ENCODE results near the gene NKX2-1.
"Not testable (repeated sequence)": the region's sequence is repeated elsewhere in the genome, so short reads cannot be mapped to it uniquely, and the experiment has no call there.

NKX2-1 gene

DNA sequence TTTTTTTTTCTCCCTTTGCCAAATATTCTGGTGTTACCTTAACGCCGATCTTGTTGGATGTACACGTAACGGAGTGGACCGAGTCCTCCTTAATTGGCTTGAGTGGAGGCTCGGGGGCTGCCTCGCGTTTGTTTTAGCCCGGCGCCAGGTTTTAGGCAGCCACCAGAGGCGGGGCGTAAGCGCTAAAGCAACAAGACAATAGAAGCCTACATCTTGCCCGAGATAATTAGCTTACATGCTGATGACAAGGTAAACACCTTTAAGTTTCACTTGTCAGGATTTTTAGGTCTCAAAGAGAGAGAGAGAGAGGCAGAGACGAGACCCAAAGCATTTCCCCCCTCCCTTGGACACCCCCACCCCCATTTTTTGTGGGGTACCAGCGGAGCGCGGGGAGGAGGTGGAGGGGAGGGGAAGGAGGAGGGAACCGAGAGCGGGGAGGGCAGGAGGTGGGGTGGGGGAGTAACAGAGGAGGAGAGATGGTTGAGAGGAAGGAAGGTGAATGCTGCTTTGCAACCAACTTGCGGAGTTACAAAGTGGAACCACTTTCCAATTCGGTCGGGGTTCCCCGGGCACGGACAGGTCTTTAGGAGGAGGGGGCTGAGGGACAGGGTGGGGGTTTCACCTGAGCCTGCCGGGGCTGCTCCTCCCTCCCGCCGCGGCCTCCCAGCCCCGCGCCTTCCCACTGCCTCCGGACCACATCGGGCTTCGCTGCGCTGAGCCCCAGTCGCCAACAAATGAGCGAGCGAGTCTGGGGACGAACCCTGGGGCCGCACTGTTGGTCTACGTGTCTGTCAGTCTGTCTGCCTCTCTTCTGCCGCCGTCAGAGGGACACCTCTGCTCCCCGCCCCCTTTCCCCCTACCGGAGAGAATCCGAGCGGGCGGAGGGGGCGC, at the start of gene NKX2-1:
Gene NKX2-1 (minus strand): TSS at position 802 of the 891 bp plus-strand sequence. CDS start 103 bp downstream, at position 699.
- DNase-seq: no peak

DNA sequence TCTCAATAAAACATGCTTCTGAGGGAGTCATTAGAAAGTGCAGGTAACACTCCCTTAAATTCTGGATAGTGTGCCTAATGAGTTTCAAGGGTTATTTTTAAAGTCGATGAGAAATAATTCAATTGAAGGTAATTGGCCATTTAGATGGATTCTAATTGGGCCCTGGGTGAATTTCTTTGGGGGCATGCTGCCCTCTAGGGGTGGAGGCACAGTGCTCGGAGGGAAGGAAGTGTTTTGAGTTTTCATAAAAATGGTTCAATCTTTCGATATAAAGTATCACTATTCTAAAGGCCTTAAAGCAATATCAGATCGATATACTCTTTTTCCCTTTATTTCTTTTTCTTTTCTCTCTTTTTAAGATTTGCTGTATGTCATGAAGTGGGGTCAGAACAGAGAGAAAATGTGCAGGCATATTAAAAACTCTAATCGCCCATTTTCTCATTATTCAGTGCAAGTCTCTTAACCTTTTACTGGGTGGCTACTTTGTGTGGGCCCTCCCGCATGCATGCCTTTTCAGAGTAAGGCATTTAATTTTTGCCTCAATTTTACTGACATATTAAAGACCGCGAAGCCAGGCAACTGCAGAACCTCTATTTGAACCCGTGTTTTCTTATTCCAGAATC, 36.9 kb upstream of the NKX2-1 start:
- no peak for DNase-seq

DNA sequence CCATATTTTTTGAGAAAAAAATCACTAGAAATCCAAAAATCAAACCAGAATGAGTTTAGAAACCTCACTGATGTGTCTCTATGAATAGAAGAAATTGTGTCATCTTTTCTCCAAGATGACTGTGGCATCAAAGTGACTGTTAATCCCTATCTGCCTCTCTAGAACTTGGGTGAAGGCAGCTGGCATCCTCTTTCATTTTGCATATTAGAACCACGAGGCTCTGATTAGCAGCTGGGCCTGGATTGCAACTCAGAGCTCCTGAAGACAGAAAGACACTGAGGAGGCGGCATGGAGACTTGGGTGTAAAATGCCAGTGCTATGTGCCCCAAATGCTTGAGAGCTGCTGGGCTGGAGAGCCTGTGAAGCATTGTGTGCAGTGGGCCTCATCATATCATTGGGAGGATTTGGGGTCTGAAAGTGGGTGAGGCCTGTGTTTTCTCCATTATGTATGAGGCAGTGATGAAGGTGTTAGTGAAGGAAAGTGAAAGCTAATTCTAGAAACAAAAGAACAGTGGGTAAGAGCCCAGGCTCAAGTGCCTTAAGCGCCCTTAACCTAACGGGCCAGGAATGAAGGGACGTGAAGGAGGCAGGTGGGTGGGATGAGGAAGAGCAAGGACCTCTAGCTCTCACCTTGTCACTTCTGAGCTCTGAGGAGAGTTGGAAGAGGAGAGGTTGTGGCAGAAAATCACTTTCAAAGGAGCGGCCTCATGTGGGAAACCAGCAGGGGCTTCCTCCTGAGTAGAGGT, 36.1 kb upstream of the NKX2-1 start:
- no peak for DNase-seq

DNA sequence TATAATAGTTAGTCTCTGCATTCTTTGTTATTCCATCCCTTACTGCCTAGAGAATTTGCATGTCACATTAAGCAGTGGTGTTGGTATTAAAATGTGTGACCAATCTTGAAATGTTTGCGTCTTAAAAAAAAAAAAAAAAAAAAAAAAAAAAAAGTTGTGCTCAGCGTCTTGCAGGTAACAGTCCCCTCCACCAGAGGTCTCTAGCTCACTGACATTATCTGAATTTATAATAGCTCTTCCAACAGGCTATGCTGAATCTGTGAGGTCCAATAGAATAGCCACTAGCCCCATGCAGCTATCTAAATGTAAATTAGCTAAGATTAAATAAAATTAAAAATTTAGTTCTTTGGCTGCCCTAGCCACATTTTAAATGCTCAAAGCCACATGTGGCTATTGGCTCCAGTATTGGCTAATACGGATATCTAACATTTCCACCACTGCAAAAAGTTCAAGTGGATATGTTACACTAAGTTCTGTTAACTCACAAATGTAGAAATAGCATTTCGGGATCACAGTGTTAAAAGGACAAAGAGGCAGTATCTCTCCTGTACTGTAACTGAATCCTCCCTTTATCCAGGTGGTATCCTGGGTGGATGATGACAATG, 33.7 kb upstream of the NKX2-1 start:
- DNase-seq: no peak

DNA sequence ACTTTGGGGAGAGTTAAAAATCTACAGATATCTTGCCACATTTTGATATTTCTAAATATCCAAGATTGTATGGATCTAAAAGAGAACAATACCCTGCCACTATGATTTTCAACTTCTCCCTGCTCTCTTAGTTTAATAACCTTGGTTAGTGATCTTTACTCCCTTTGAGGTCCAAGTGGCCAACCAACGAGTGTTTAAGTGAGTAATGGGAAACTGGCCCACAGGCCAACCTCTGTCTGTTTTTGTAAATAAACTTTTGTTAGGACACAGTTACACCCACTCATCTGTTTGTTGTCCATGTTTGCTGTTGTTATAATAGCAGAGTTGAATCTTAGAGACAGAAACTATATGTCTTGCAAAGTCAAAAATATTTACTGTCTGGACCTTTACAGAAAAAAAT, 30.9 kb upstream of the NKX2-1 start:
- no peak for DNase-seq

DNA sequence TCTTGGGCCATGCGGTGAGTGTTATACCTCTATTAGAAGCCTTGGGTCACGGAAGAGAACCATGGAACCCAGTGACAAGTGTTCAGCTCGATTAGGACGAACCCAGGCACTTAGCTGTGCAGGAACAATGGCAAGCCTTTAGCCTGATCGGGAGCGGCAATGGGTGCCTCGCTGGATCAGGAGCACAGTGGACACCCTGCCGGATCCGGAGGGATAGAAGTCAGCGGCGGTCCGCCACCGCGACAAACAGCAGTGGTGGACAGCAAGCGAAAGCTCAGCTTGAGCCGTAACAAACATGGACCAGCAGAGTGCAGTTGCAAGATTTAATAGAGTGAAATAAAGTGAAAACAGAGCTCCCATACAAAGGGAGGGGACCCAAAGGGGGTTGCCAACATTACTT, 24.2 kb upstream of the NKX2-1 start:
- not testable (repeated sequence) for DNase-seq

DNA sequence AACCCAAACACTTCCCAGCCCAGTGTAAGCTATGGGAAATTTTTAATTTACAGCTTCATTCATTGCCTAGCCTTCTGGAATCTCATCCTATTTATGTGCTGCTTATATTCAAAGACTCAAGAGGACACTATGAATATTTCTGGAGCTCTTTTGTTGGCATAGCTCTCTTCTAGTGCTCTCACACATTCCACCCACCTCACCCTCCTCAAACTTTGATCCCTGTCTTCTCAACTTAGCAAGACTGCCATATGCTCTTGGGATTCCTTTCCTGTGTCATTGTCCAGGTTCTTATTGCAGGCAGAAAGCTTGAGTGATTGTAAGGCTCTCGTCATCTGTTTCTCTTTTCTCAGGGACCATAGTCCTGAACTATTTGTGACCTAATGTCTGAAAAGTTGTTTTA, 18.0 kb upstream of the NKX2-1 start:
- no peak for DNase-seq

DNA sequence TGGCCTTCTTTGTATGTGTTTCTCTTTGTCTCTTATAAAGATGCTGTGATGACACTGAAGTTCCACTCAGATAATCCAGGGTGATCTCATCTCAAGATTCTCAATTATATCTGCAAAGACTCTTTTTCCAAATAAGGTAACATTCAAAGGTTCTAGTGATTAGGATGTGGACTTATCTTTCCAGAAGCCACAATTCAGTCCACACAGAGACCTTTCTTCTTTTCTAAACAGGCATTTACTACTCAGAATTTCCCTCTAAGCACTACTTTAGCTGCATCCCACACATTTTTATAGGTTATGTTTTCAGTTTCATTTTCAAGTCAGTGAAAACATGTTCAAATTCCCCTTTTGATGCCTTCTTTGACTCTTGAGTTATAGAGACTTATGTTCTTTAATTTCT, 9.0 kb upstream of the NKX2-1 start:
- no peak for DNase-seq

DNA sequence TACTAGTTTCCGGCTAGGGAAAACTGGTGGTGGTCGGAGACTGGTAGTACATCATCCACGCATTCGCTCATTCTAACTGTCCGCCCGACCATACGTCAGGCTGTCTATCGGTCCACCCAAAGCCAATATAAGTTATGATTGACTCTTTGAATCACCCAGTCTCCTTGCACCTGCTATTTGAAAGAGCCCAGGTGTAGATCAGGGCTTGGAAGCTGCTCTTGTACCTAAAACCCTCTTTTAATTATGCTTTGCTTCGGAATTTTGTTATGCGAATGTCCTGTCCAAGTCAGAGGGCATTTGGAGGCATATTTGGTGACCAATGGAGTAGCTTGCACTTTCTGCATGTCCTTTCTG, 5.7 kb upstream of the NKX2-1 start:
- DNase-seq: no peak

DNA sequence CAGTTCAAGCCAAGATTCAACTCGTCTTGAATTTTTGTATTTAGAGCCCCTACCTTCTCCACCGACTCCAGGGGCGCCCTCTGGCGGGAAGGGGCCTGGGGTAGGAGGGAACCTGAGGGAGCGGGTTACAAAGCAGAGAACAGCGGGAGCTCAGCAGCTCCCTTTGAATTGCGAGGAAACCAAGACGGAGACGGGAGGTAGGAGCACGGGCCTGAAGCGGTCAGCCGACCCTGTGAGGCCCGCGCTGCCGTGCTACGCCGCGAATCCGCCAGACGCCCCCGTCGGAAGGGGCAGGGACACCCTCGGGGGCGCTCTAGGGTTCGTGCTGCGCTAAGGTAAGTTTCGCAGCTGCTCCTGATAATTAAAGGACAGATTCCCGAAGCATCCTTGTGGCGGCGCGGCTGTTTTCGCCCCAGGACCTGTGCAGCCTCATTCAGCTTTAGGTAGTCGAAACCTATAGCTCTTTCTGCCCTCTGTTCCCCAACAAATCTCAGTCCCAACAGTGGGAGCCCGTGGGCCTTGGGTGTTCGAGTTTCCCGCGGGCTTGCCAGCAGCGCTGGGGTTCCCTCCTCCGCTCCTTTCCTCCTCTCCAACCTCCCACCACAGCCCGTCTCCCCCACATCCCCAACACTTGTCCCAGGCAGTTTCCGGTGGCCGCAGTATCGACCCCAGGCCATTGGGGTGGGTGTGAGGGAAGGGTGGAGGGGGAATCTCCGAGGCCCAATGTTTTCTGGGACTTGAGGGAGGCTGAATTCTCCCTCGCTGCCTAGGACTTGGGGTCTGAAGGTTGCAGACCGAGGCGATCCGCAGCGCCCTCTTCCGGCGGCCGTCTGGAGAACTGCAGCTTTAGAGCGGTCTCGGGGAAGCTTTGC, 5.1 kb upstream of the NKX2-1 start:
- no peak for DNase-seq

DNA sequence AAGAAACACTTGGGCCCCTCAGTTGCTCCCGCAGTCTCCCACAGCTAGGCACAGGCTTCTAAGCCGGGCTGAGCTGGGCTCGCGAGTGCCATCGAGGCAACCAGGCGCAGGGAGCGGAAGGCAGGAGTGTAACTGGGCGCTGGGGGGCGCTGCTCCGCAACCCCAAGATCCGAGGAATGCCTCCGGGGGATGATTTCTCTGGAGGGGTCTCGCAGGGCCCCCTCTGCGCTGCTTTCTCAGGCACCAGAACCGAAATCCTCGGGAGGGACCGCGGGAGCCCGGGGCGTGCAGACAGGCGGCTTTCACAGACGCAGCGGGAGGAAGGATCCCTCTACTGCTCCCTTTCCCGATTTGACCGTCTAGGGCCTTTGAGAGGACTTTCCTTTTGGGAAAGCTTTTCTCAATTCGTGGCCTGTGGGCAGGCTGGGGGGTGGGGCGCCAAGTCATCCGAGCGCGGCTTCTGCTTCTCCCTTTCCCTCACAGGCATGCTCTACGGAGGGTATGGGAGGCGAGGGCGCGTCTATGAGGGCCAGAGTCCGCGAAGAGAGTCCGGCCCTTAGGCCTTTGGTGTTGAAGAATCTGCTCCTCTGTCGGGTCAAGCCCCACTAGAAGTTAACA, 4.3 kb upstream of the NKX2-1 start:
- DNase-seq: no peak

DNA sequence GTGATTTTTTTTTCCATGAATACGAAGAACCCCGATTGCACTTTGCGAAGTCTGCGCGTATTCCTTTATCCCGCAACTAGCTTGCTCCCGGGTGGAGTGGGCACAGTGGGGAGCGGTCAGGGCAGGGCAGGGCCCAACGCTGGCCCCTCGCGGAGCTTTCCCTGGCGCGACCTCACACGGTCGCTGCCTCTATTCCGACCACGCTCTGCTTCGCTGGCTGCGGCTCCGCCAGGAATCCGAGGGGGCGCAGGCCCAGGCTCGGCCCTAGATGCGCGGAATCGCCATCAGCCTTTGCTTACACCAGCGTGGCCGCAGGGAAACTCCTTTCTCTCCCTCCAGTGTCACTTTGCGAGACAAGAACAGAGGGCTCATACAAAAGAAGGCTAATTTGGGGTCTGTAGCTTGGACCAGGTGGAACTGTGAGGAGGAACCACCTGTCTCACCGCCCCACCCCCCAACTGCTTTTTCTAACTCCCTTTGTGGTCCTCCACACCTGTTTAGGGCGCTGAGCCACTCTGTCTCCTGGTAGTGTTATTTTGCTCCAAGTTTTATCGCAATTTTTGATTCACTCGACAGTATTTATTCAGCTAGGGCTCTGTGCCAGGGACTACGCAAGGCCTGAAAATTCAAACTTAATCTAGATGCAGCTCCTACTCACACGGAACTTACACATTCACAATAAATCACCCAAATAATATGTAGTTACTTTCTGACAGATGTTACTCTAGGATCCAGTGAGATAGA, 3.1 kb upstream of the NKX2-1 start:
- no peak for DNase-seq

DNA sequence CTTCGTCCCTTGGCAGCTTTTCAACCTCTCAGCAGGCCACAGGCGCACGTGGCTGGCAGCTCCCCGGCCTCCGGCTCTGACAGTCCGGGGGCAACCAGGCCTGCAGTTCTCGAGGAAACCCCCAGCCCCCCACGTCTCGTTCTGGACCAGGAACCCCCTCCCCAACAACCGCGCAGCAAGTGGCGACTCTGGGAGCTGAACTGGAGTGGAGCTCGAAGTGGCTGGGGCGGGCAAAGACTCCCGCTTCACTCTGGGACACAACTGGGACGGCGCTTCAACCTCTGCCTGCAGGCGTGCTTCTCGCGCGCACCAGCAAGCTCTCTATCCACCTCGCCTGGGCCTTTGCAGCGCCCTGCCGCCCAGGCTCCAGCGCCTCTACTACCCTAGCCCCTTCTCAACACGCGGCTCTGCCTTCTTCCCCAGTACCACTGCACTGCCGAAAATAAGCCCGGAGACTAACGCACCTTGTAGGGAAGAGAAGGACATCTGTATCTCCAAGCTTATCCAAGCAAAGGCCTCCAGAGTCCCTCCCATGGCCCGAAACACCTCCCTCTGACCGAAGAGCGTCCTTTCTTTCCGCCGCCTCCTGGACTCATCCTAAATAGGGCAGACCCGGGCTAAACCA, 2.4 kb upstream of the NKX2-1 start:
- no peak for DNase-seq

DNA sequence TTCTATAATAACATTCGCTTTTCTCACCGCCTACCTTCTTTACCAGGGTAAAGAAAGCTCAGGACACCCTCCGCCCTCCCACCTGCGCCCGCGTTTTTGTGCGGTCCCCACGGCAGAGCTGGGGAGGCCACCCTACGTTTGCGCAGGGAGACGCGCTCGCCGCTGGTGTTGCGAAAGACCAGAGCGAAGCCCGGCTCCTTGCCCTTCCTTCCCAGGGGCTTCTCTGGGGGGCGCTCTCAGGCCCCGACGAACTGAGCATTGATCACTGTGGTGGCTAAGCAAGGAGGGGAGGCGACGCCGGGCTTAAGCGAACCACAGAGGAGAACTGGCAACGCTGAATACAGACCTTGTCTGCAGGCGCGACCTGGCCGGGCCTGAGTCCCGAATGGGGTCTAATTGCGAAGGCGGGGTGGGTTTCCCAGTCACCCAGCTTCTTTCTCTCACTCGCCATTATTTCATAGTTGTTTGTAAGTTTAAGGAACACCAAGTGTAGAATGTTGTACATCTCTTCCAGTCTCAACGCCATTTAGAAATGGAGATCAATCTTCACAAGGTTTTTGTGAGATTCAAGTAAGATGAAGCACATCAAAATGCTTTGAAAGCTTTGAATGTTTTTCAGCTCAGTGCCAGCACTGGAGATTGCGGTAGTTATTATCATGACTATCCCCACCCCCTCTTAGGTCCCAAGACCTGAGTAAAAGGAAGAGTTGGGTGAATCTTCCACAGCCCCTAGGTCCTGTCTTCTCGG, 1.7 kb upstream of the NKX2-1 start:
- no peak for DNase-seq

DNA sequence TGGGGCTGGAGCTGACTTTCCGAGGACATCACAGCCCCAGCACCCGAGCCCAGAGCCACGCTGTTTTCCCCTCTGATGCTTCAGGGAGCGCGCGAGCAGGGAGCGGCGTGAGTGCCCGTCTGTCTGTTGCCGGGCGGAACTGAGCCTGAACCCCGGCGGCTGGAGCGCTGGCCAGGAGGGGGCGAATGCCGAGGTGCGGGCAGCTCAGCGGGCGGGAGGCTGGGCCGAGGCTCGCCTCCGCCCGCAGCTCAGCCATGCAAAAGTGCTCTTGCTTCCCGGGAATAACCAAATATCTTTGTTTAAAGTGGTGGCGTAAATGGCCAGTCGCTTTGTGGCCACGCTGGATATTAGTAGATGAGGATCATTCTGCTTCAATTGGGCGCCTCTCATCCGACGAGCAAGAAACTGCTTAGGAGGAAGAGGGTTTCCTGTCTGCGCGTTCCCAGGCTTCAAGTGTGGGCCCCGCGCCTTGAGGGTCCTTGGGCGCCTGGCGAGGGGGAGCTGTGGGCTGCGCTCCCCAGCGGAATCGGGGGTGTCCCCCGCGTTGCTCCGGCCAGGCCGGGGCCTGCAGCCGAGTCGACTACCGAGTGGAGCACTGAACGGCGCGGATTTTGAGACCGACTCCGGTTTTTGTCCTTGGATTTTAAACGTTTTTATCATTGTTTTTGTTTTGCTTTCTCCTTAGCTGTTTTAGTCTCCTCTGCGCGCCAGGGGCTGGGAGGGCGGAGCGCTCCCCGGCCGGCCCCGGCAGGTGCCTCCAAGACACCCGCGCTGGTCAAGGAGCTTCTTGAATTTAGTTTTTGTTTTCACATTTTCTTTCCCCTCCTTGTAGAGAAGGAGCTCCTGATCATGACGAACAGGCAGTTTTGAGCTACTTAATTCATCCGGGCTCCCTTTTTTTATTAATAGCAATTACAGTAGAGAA, 831 bp upstream of the NKX2-1 start:
- DNase-seq: no peak

DNA sequence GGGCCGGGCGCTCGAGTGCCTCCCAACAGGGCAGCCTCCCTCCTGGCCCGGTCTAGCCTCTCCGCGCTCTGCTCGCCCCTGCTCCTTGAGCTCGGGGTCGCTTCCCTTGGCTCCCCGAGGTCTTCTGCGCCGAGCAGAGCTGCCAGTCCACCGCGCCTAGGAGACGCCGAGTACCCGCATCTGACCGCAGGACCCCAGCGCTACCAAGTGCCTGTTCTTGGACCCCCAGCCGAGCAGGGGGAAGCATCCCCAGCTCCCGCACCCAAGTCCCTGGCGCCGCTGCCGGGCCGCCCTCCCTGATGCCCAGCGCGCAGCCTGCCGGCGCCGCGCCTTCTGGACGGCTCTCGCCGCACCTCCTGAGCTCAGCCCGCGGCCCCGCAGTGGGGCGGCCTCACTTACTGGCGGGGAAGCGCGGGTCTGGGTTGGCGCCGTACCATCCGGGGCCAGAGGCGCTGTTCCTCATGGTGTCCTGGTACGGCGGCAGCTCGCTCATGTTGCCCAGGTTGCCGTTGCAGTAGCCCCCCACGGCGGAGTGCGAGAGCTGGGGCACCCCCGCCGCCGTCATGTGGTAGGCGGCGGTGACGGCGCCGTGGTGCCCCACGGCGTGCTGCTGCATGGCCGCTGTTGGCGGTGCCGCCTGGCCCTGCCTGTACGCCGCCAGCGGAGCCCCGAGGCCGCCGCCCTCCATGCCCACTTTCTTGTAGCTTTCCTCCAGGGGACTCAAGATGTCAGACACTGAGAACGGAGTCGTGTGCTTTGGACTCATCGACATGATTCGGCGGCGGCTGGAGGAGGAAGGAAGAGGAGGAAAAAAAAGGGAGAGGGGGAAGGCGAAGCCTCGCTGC, 1.2 kb downstream of the NKX2-1 start:
- DNase-seq: no peak

DNA sequence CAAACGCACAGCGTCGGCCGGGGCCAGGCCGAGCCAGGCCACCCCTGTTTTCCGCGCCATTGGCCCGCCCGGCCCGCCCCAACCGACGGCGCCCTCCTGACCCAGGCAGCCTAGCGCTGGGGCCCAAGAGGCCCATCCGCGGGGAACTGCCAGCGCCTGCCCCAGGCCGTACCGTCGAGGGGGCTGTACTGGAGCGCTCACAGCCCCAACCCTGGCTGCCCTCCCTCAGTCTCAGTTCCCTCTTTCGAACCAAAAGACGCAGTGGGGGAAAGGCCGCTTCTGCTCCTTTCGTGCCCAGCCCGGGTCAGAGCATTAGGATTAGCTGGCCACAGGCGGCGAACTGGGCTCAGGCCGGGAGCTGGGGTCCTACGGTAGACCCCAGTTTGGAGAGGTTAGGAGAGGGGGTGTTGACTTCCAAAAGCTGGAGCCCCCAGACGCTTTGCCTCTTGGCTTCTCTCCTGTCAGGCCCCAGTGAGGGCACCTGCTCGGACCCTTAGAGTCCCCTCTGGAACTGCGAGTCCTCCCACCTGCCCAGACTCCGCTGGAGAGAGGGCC, 1.9 kb downstream of the NKX2-1 start:
- no peak for DNase-seq
